Karpas-422 (cell line): ENCODE measurements around the gene IL13RA2. TPM values are rescaled to one million over a fixed set of nuclear protein-coding genes. Genes with fewer than 3 reads are reported as not detected.

Source experiments
- DNase-seq: peaks from one replicate; pipeline ENCODE4 v3.0.0-alpha.2; 2015
- H2AFZ ChIP-seq: fragments of 200-600 bp; sonication (generic); 2 replicates; pipeline ENCODE4 v1.6.1; 2014; ENCODE audit warnings: antibody characterized with exemption, low read length, mixed read lengths
- H3K27ac ChIP-seq: fragments of 200-600 bp; sonication (generic); 2 replicates; pipeline ENCODE4 v1.5.1; 2014; ENCODE audit warnings: mild to moderate bottlenecking, low read length, moderate library complexity
- H3K27me3 ChIP-seq: fragments of 200-600 bp; sonication (generic); 2 replicates; pipeline ENCODE4 v1.6.1; 2014; ENCODE audit warnings: low read length, mixed read lengths
- H3K36me3 ChIP-seq: fragments of 200-600 bp; sonication (generic); 2 replicates; pipeline ENCODE4 v1.6.1; 2014; ENCODE audit warnings: low read length, mixed read lengths; ENCODE audit not compliant: insufficient read depth
- H3K4me1 ChIP-seq: fragments of 200-600 bp; sonication (generic); 2 replicates; pipeline ENCODE4 v1.6.1; 2014; ENCODE audit warnings: mild to moderate bottlenecking, low read length, mixed read lengths
- H3K4me2 ChIP-seq: fragments of 200-600 bp; sonication (generic); 2 replicates; pipeline ENCODE4 v1.6.1; 2014; ENCODE audit warnings: low read length, low read depth, mild to moderate bottlenecking; ENCODE audit not compliant: poor library complexity, severe bottlenecking
- H3K4me3 ChIP-seq: fragments of 200-600 bp; sonication (generic); 2 replicates; pipeline ENCODE4 v1.5.1; 2014; ENCODE audit warnings: mild to moderate bottlenecking, antibody characterized with exemption, low read length, mixed read lengths
- H3K79me2 ChIP-seq: fragments of 200-600 bp; sonication (generic); 2 replicates; pipeline ENCODE4 v1.6.1; 2014; ENCODE audit warnings: mild to moderate bottlenecking, low read length, mixed read lengths
- H3K9ac ChIP-seq: fragments of 200-600 bp; sonication (generic); 2 replicates; pipeline ENCODE4 v1.6.0; 2014; ENCODE audit warnings: low read length
- H3K9me2 ChIP-seq: fragments of 200-600 bp; sonication (generic), shearing (Covaris generic); replicated peaks from 2 replicates; pipeline ENCODE4 v1.6.0; 2014; ENCODE audit warnings: mild to moderate bottlenecking, low read length, moderate library complexity; ENCODE audit not compliant: insufficient read depth
- H3K9me3 ChIP-seq: fragments of 300-700, 200-600 bp; sonication (generic); 2 replicates; pipeline ENCODE4 v1.6.1; 2014; ENCODE audit warnings: low read length, mixed read lengths
- H4K20me1 ChIP-seq: fragments of 200-600 bp; sonication (generic); 2 replicates; pipeline ENCODE4 v1.6.1; 2014; ENCODE audit warnings: mild to moderate bottlenecking, antibody characterized with exemption, low read length, low read depth; ENCODE audit not compliant: insufficient read depth
- total RNA-seq: library from RNA; depleted of rRNA; stranded (reverse); fragments of >200 nt; shearing (Covaris generic); gene quantifications from 2 replicates; pipeline ENCODE4 v1.2.3, GENCODE V29; 2014; ENCODE audit warnings: low replicate concordance

Gene IL13RA2
- total RNA-seq, 1 experiment from 2014 or later: not detected

GRCh38 chrX:115021121-115021520 is 3.7 kb upstream of the IL13RA2 start:
- Histone ChIP-seq H3K36me3 (no peaks in the 10 kb centered on the region), H3K9me2 (no peaks in the 10 kb centered on the region), H2AFZ (no peak overlapping the region; the same call in 1 of the 2 replicates), H3K4me2 (no peak overlapping the region), H4K20me1 (no peaks in the 10 kb centered on the region), H3K4me3 (no peak overlapping the region), H3K27ac (no peak overlapping the region), H3K9me3 (no peaks in the 10 kb centered on the region), H3K4me1 (no peaks in the 10 kb centered on the region), H3K27me3 (no peaks in the 10 kb centered on the region), H3K9ac (no peak overlapping the region), H3K79me2 (no peaks in the 10 kb centered on the region)
- DNase-seq: no peak

DNA sequence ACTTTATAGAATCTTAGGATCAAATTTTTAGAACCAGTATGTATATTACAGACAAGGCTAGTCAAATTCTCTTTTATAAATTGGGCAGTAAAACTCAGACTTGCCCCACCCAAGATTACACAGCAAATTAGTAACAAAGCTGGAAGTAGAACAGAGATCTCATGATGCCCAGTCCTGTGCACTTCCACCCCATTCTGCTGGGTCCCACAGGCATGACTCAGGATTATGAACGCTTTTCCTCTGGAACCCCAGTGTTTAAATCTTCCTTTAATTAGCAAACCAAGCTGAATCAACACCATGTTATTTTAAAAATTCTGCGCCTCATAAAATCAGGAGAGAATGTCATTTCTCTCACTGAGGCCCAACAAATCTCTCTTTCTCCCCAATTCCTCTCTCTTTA is 1.5 kb upstream of the IL13RA2 start:
- Histone ChIP-seq H4K20me1 (no peaks in the 10 kb centered on the region), H3K9ac (no peak overlapping the region), H3K4me3 (no peak overlapping the region), H2AFZ (no peak overlapping the region), H3K4me1 (no peaks in the 10 kb centered on the region), H3K4me2 (no peak overlapping the region), H3K9me2 (no peaks in the 10 kb centered on the region), H3K9me3 (no peaks in the 10 kb centered on the region), H3K79me2 (no peaks in the 10 kb centered on the region), H3K27me3 (no peaks in the 10 kb centered on the region), H3K36me3 (no peaks in the 10 kb centered on the region), H3K27ac (no peak overlapping the region)
- DNase-seq: no peak

- Histone ChIP-seq H2AFZ (no peak overlapping the region), H3K27me3 (no peaks in the 10 kb centered on the region), H3K79me2 (no peaks in the 10 kb centered on the region), H3K4me1 (no peaks in the 10 kb centered on the region), H3K4me3 (no peak overlapping the region), H3K4me2 (no peak overlapping the region), H3K9ac (no peak overlapping the region), H3K27ac (no peak overlapping the region), H3K9me3 (no peaks in the 10 kb centered on the region), H3K36me3 (no peaks in the 10 kb centered on the region), H4K20me1 (no peaks in the 10 kb centered on the region), H3K9me2 (no peaks in the 10 kb centered on the region)
- peak; percentile 71 for DNase-seq
These were observed 728 bp upstream of the IL13RA2 start for GRCh38 chrX:115018040-115018647.

DNA sequence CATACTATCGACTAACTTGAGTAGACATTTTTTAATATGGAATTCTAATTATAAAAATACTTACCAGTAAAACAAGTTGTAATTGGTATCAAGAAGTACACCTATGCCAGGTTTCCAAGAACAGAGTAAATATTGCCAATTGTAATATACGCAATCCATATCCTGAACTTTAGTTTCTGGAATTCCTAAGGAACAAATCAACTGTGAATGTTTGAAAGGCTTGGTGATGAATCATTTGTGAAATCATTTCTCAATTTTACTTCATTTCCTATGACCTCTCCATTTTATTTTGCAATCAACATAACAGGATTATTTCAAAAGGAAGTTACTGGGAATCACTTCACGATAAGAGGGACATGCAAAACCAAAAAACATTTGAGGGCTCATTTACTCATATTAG is 3.7 kb downstream of the IL13RA2 start:
- no peak overlapping the region for H2AFZ ChIP-seq
- H3K27ac ChIP-seq: no peak overlapping the region
- H3K4me2 ChIP-seq: no peak overlapping the region
- no peaks in the 10 kb centered on the region for H3K27me3 ChIP-seq
- no peaks in the 10 kb centered on the region for H3K9me2 ChIP-seq
- H3K79me2 ChIP-seq: no peaks in the 10 kb centered on the region
- H3K4me1 ChIP-seq: no peaks in the 10 kb centered on the region
- H4K20me1 ChIP-seq: no peaks in the 10 kb centered on the region
- no peaks in the 10 kb centered on the region for H3K36me3 ChIP-seq
- no peaks in the 10 kb centered on the region for H3K9me3 ChIP-seq
- no peak overlapping the region for H3K4me3 ChIP-seq
- no peak for DNase-seq
- no peak overlapping the region for H3K9ac ChIP-seq

GRCh38 chrX:115011428-115011827 is 6.0 kb downstream of the IL13RA2 start:
- Histone ChIP-seq H3K9ac (no peak overlapping the region), H3K4me1 (no peaks in the 10 kb centered on the region), H2AFZ (no peak overlapping the region), H3K36me3 (no peaks in the 10 kb centered on the region), H4K20me1 (no peaks in the 10 kb centered on the region), H3K4me3 (no peak overlapping the region), H3K9me2 (no peaks in the 10 kb centered on the region), H3K27ac (no peak overlapping the region), H3K9me3 (no peaks in the 10 kb centered on the region), H3K27me3 (no peaks in the 10 kb centered on the region), H3K4me2 (no peak overlapping the region), H3K79me2 (no peaks in the 10 kb centered on the region)
- DNase-seq: no peak

- no peak overlapping the region for H2AFZ ChIP-seq
- no peaks in the 10 kb centered on the region; the same call in 1 of the 2 replicates for H3K9me2 ChIP-seq
- no peaks in the 10 kb centered on the region for H3K36me3 ChIP-seq
- H3K4me3 ChIP-seq: no peak overlapping the region
- H3K79me2 ChIP-seq: no peaks in the 10 kb centered on the region
- no peaks in the 10 kb centered on the region for H3K4me1 ChIP-seq
- H3K9ac ChIP-seq: no peak overlapping the region
- H3K27me3 ChIP-seq: no peaks in the 10 kb centered on the region
- H3K9me3 ChIP-seq: no peaks in the 10 kb centered on the region
- DNase-seq: no peak
- H3K4me2 ChIP-seq: no peak overlapping the region
- no peaks in the 10 kb centered on the region for H4K20me1 ChIP-seq
- H3K27ac ChIP-seq: no peak overlapping the region
These were observed 17.5 kb downstream of the IL13RA2 start for GRCh38 chrX:114999906-115000305.

- no peaks in the 10 kb centered on the region for H4K20me1 ChIP-seq
- H3K9me2 ChIP-seq: no peaks in the 10 kb centered on the region; the same call in 1 of the 2 replicates
- H3K36me3 ChIP-seq: no peaks in the 10 kb centered on the region
- no peaks in the 10 kb centered on the region for H3K79me2 ChIP-seq
- no peaks in the 10 kb centered on the region for H3K27me3 ChIP-seq
- no peak overlapping the region for H3K4me2 ChIP-seq
- no peak overlapping the region for H3K27ac ChIP-seq
- no peak overlapping the region for H2AFZ ChIP-seq
- H3K4me3 ChIP-seq: no peak overlapping the region
- DNase-seq: no peak
- no peak overlapping the region for H3K9ac ChIP-seq
- H3K4me1 ChIP-seq: no peaks in the 10 kb centered on the region
- no peaks in the 10 kb centered on the region for H3K9me3 ChIP-seq
These were observed 19.6 kb downstream of the IL13RA2 start for GRCh38 chrX:114997779-114998178.

- H3K27me3 ChIP-seq: no peaks in the 10 kb centered on the region
- no peaks in the 10 kb centered on the region for H3K9me2 ChIP-seq
- no peak overlapping the region for H2AFZ ChIP-seq
- no peaks in the 10 kb centered on the region for H4K20me1 ChIP-seq
- no peak overlapping the region for H3K9ac ChIP-seq
- no peak overlapping the region for H3K4me2 ChIP-seq
- H3K9me3 ChIP-seq: no peaks in the 10 kb centered on the region
- no peak overlapping the region for H3K4me3 ChIP-seq
- no peaks in the 10 kb centered on the region for H3K36me3 ChIP-seq
- no peak for DNase-seq
- H3K4me1 ChIP-seq: no peaks in the 10 kb centered on the region
- no peaks in the 10 kb centered on the region for H3K79me2 ChIP-seq
- H3K27ac ChIP-seq: no peak overlapping the region
These were observed 31.3 kb downstream of the IL13RA2 start for GRCh38 chrX:114985967-114986592.
